GM10266 (cell line): ENCODE measurements around the gene HTR4.

Source experiments
- DNase-seq: peaks from one replicate; pipeline ENCODE4 v3.0.0; 2012; ENCODE audit errors: extremely low spot score
- CTCF ChIP-seq: IDR thresholded peaks from 2 replicates; pipeline ENCODE4 v1.5.1; 2012; ENCODE audit warnings: mild to moderate bottlenecking, low read depth; ENCODE audit not compliant: control insufficient read depth, insufficient read depth; ENCODE audit errors: missing control alignments

Gene HTR4, protein sequence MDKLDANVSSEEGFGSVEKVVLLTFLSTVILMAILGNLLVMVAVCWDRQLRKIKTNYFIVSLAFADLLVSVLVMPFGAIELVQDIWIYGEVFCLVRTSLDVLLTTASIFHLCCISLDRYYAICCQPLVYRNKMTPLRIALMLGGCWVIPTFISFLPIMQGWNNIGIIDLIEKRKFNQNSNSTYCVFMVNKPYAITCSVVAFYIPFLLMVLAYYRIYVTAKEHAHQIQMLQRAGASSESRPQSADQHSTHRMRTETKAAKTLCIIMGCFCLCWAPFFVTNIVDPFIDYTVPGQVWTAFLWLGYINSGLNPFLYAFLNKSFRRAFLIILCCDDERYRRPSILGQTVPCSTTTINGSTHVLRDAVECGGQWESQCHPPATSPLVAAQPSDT

DNA sequence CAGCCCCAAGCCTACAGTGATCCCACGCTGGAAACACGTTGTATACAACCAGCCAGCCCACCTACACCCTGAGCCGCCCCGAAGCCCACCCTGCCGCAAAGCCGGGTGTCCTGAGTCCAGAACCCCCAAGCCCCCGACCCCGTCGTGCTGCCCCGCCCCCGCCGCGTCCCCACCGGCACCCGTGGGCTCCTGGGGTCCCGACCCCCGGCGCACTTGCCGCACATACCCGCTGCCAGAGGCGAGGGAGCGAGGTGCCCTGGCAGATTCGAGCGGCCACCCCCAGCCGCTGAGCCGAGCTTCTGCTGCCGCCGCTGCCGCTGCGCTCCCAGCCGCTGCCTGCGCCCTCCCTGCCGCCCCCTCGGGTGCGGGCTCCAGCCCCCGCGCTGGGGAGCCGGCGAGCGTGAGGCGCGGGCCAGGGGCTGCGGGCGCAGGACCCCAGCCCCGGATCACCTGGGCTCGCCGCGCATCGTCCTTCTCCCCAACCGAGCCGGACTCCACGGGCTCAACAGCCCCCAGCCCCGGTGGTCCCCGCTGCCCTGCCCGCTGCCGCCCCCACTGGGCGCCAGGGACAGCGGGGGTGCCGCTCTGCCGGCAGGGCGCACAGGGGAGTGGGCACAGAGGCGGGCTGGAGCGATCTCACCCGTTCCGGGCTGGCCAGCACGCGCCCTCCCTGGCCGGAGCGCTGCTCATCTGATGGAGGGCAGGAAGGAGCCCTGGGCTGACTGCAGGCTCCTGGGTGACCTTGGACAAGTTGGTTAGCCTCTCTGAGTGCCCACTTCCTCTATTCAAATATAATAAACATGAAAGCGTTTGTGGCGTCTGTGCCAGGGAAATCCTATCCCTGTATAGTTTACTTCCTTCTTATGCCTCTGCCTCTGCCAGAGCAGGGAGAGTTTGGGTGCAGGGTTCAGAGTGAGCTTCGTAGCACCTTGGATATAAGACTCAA is at the start of gene HTR4:
Gene HTR4 (minus strand): TSS at position 692 of the 946 bp plus-strand sequence. CDS start 17,513 bp downstream, outside the sequence.
- TF ChIP-seq CTCF = no peak
- DNase-seq = no peak

- TF ChIP-seq CTCF = no peak
- no peak for DNase-seq
These were observed 47.8 kb upstream of the HTR4 start for GRCh38 chr5:148702019-148702596.

GRCh38 chr5:148699028-148699427 is 44.7 kb upstream of the HTR4 start:
- no peak for DNase-seq

GRCh38 chr5:148697809-148698196 is 43.5 kb upstream of the HTR4 start:
- DNase-seq = no peak
- TF ChIP-seq CTCF = no peak

More at GRCh38 chr5:148699028-148699427, 44.7 kb upstream of the HTR4 start:
- TF ChIP-seq CTCF = no peak

DNA sequence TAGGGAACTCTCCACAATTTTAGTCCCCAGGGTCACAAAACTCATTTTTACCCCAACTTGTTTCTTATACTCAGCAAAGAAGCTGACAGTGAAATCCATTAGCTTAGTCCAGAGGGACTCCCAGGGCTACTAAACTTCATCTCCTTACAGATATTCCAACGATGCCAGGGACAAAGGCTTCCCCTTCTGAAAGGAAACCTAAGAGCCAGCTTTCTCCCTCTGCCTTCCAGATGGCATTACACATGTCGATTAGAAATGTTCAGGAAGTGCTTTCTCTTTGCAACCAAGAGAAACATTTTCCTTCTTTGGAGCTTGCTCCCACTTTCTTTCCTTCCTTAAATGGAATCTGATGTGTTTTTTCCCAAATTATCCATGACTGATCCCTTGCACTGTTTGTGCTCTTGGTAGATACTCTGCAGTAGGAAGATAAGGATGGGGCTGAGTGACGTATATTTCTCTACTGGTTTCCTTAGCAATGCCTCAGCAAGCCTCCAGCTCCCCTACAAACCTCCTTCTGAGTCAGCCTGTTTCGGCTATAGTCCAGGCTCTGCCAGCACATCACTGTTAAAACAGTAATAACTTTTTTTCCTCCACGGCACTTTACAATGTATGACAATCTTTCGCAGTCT is 43.0 kb upstream of the HTR4 start:
- TF ChIP-seq CTCF = no peak
- DNase-seq = no peak

- no peak for TF ChIP-seq CTCF
- no peak for DNase-seq
These were observed 42.1 kb upstream of the HTR4 start for GRCh38 chr5:148696187-148697036.
